SK-N-DZ (cell line): ENCODE results near the gene TRMT10C.

Experiments used
- small RNA-seq, 2 experiments: library from RNA; depleted of rRNA; stranded (forward); fragments of <200 nt; gene quantifications; one replicate each; pipeline ENCODE3, GENCODE V24; 2014

Gene TRMT10C

Small RNAs within 50 kb of the gene (small RNA-seq; reads per million reads assigned to genes)
- gene RNU6-1256P, result 0 to 0.04 reads per million in 2 experiments
